HCT116 (cell line): Measurements from ENCODE around the gene DUSP16.
"Not testable (repeated sequence)": the region's sequence is repeated elsewhere in the genome, so short reads cannot be mapped to it uniquely, and the experiment has no call there.

Source experiments
- CEBPB ChIP-seq: IDR thresholded peaks from 2 replicates; pipeline ENCODE4 v1.6.1; 2012; ENCODE audit warnings: low read depth
- EZH2 ChIP-seq: fragments of 200-600 bp; sonication (generic); IDR thresholded peaks from 2 replicates; pipeline ENCODE4 v1.6.1; 2017; ENCODE audit warnings: antibody characterized with exemption, mixed run types
- POLR2AphosphoS5 ChIP-seq: IDR thresholded peaks from 2 replicates; pipeline ENCODE4 v1.6.1; 2011; ENCODE audit warnings: mild to moderate bottlenecking, low read depth, low read length, moderate library complexity
- RAD21 ChIP-seq: IDR thresholded peaks from 2 replicates; pipeline ENCODE4 v1.6.1; 2012; ENCODE audit warnings: low read depth, mild to moderate bottlenecking

- not testable (repeated sequence) for TF ChIP-seq CEBPB, POLR2AphosphoS5, RAD21, EZH2
These were observed 33.9 kb upstream of the DUSP16 start for GRCh38 chr12:12596598-12596997.
